SU-DHL-6 (cell line): ENCODE results near the gene PWWP2A.

Experiments
- EZH2phosphoT487 ChIP-seq: fragments of 200-600 bp; sonication (generic), shearing (Covaris generic); conservative IDR thresholded peaks from 2 replicates; pipeline ENCODE4 v1.6.1; 2018; ENCODE audit warnings: mild to moderate bottlenecking, antibody characterized with exemption, low read length, moderate library complexity, mixed read lengths
- TF ChIP-seq, protein P1 (sequence below): fragments of 200-600 bp; sonication (generic); IDR thresholded peaks from one replicate; pipeline ENCODE4 v1.5.1; 2017; ENCODE audit warnings: antibody characterized with exemption, mild to moderate bottlenecking, low read length, moderate library complexity; ENCODE audit not compliant: insufficient read depth, poor library complexity, severe bottlenecking

DNA sequence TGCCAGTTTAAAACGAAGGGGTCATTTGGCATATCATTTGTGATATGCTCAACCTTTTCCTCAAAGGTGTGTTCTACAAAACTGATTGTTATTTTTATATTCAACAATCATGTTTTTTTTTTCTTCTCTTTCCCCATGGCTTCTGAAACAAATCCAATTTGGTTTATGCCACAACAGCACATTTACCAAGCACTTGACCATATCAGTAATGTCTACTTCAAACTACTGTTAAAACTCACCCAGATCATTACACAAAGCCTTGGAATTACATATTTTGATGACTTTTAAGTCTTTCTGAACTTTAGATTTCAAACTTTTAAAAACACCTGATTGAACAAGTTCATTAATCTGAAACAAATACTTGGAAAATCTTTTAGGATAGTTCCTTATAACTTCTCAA lies 29.2 kb downstream of the PWWP2A start:
- TF ChIP-seq, protein P1, sequence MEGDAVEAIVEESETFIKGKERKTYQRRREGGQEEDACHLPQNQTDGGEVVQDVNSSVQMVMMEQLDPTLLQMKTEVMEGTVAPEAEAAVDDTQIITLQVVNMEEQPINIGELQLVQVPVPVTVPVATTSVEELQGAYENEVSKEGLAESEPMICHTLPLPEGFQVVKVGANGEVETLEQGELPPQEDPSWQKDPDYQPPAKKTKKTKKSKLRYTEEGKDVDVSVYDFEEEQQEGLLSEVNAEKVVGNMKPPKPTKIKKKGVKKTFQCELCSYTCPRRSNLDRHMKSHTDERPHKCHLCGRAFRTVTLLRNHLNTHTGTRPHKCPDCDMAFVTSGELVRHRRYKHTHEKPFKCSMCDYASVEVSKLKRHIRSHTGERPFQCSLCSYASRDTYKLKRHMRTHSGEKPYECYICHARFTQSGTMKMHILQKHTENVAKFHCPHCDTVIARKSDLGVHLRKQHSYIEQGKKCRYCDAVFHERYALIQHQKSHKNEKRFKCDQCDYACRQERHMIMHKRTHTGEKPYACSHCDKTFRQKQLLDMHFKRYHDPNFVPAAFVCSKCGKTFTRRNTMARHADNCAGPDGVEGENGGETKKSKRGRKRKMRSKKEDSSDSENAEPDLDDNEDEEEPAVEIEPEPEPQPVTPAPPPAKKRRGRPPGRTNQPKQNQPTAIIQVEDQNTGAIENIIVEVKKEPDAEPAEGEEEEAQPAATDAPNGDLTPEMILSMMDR: no peak
- no peak for TF ChIP-seq EZH2phosphoT487
